ENCODE results near the gene TMEM38B. TPM values are rescaled to one million over a fixed set of nuclear protein-coding genes. Genes with fewer than 3 reads are reported as not detected.

Gene TMEM38B
- 6.3 TPM for total RNA-seq (2013)
- polyA plus RNA-seq (10 to 100 TPM in 2 of 3 donors, 1 to 10 TPM in 1; 4.5 to 14.8 (median 12.2) TPM), polyA minus RNA-seq (3.7 and 5.4 TPM in 2 replicates), total RNA-seq (19.6 to 60.5 (median 29.5) reads per million in 11 experiments)

- peak; percentile 65 to 77 (median 77) for DNase-seq
- under 1% methylated on average over 46 of the region's 65 CpGs for WGBS (ENCODE audit: insufficient coverage)
- peak within 1 kb of the TSS; percentile 74 for H3K9ac ChIP-seq (ENCODE audit: insufficient read depth, low read length, poor library complexity, severe bottlenecking)
- H3K4me2 ChIP-seq (replicated peaks; ENCODE audit: extremely low read depth, low read length, poor library complexity, severe bottlenecking) = peak within 1 kb of the TSS; percentile 94
- Mint-ChIP-seq H3K4me1 (peaks cover 22% of the 10 kb centered on the region), H3K9me3 (no peaks in the 10 kb centered on the region), H3K36me3 (no peaks in the 10 kb centered on the region), H3K4me3 (peak within 1 kb of the TSS; percentile 90 to 92), H3K27me3 (ENCODE audit: low read depth in 3 of 3) (peaks cover 8 to 16% (median 9%) of the 10 kb centered on the region in 3 donors), H3K27ac (peak within 1 kb of the TSS; percentile 53 to 92 (median 85))
- H3K27ac ChIP-seq (ENCODE audit: low read depth in 1 of 2, low read length in 2 of 2) = peak within 1 kb of the TSS; percentile 69 to 86
- intact Hi-C loops (cut with micrococcal nuclease) = loop anchor here (10.0 kb wide), 2 partner anchors 260 to 770 kb away; partner anchors contain the start of gene ABCA1 (in 1 of the 2)
- no peaks in the 10 kb centered on the region for H4K20me1 ChIP-seq (ENCODE audit: insufficient read depth, low read length)
- no peak for TF ChIP-seq CTCF (IDR thresholded peaks at IDR 0.05)
- peaks cover 20 to 31% of the 10 kb centered on the region in 2 donors for H3K4me1 ChIP-seq (ENCODE audit: control insufficient read depth in 1 of 2, insufficient read depth in 2 of 2, low read length in 2 of 2)
- peaks cover 3 to 5% of the 10 kb centered on the region in 2 donors for H3K27me3 ChIP-seq (ENCODE audit: control insufficient read depth in 2 of 2, insufficient read depth in 2 of 2, low read length in 2 of 2)
- H3K4me3 ChIP-seq (replicated peaks in 1 of 3; ENCODE audit: low read depth in 2 of 3, low read length in 3 of 3) = peak within 1 kb of the TSS; percentile 51 to 81 (median 80)
- H2AFZ ChIP-seq (ENCODE audit: insufficient read depth, low read depth, low read length, poor library complexity, severe bottlenecking) = peak within 1 kb of the TSS; percentile 77
- H3K36me3 ChIP-seq (replicated peaks in 1 of 2; ENCODE audit: control insufficient read depth in 1 of 2, insufficient read depth in 2 of 2, low read length in 2 of 2) = no peaks in the 10 kb centered on the region
- H3K9me3 ChIP-seq (replicated peaks in 1 of 2; ENCODE audit: control insufficient read depth in 1 of 2, insufficient read depth in 1 of 2, low read length in 2 of 2) = no peaks in the 10 kb centered on the region
- peaks cover 5% of the 10 kb centered on the region for H3K79me2 ChIP-seq (ENCODE audit: insufficient read depth, low read length)
Observed at GRCh38 chr9:105694190-105694847, at the start of gene TMEM38B. Gene TMEM38B (plus strand): TSS chr9:105694541. CDS start chr9:105694661, 120 bp downstream.

- Histone ChIP-seq H3K4me1 (ENCODE audit: control insufficient read depth in 1 of 2, insufficient read depth in 2 of 2, low read length in 2 of 2) (no peaks in the 10 kb centered on the region), H3K9ac (ENCODE audit: insufficient read depth, low read length, poor library complexity, severe bottlenecking) (no peak overlapping the region), H3K4me2 (replicated peaks; ENCODE audit: extremely low read depth, low read length, poor library complexity, severe bottlenecking) (no peak overlapping the region), H2AFZ (ENCODE audit: insufficient read depth, low read depth, low read length, poor library complexity, severe bottlenecking) (no peak overlapping the region), H3K9me3 (replicated peaks in 1 of 2; ENCODE audit: control insufficient read depth in 1 of 2, insufficient read depth in 1 of 2, low read length in 2 of 2) (no peaks in the 10 kb centered on the region), H3K27me3 (ENCODE audit: control insufficient read depth in 2 of 2, insufficient read depth in 2 of 2, low read length in 2 of 2) (no peaks in the 10 kb centered on the region), H3K4me3 (replicated peaks in 1 of 3; ENCODE audit: low read depth in 2 of 3, low read length in 3 of 3) (no peak overlapping the region), H4K20me1 (ENCODE audit: insufficient read depth, low read length) (no peaks in the 10 kb centered on the region), H3K27ac (ENCODE audit: low read depth in 1 of 2, low read length in 2 of 2) (no peak overlapping the region), H3K36me3 (replicated peaks in 1 of 2; ENCODE audit: control insufficient read depth in 1 of 2, insufficient read depth in 2 of 2, low read length in 2 of 2) (no peaks in the 10 kb centered on the region), H3K79me2 (ENCODE audit: insufficient read depth, low read length) (no peaks in the 10 kb centered on the region)
- Mint-ChIP-seq H3K4me3 (no peak overlapping the region), H3K27ac (no peak overlapping the region), H3K9me3 (peaks cover 0 to 1% (median 0%) of the 10 kb centered on the region in 7 donors), H3K27me3 (ENCODE audit: low read depth in 3 of 3) (peaks cover 0 to 4% (median 0%) of the 10 kb centered on the region in 3 donors), H3K4me1 (no peaks in the 10 kb centered on the region), H3K36me3 (no peaks in the 10 kb centered on the region)
- TF ChIP-seq CTCF (IDR thresholded peaks at IDR 0.05) = no peak
- intact Hi-C loops (cut with micrococcal nuclease) = no loop called here
- 100% methylated on average over 3 of the region's 7 CpGs for WGBS (ENCODE audit: insufficient coverage)
- no peak for DNase-seq
Observed at GRCh38 chr9:105646879-105647594, 47.3 kb upstream of the TMEM38B start.
